ENCODE measurements around the gene TNIK. TPM values are rescaled to one million over a fixed set of nuclear protein-coding genes. Genes with fewer than 3 reads are reported as not detected.

Gene TNIK
- total and polyA plus RNA-seq, 10 of the 15 experiments (the other 5 are each of a cell fraction or from before 2014, with no cell fraction given), result 13.9 to 74.3 (median 48.2) TPM

- peaks cover 1% of the 10 kb centered on the region; the same call in 1 of the 3 replicates for H3K9me3 ChIP-seq (replicated peaks; ENCODE audit: control insufficient read depth, insufficient read depth, low read length)
- no peaks in the 10 kb centered on the region for H4K20me1 ChIP-seq (ENCODE audit: control insufficient read depth, insufficient read depth)
- WGBS (ENCODE audit: insufficient coverage, insufficient replicate concordance, low lambda C conversion rate, missing lambda C conversion rate), result 95% methylated on average over 3 of the region's 3 CpGs
- intact Hi-C loops (cut with micrococcal nuclease; ENCODE audit: unreplicated experiment), result no loop called here
- CTCF ChIA-PET, result interaction anchor here (0.7 to 1.8 kb wide), 6 partner anchors 9 to 37 kb away, joined by 3 to 9 read pairs (median 4); no protein-coding TSS in a partner anchor
- FAIRE-seq, result no peak
- no peak overlapping the region for H3K27ac ChIP-seq (ENCODE audit: control insufficient read depth, insufficient read depth)
- peaks cover 97% of the 10 kb centered on the region for H3K79me2 ChIP-seq (ENCODE audit: control insufficient read depth, insufficient read depth, low read length)
- H3K27me3 ChIP-seq (replicated peaks in 1 of 2; ENCODE audit: control insufficient read depth in 2 of 2, insufficient read depth in 2 of 2, low read length in 1 of 2), result no peaks in the 10 kb centered on the region
- H2AFZ ChIP-seq (ENCODE audit: control insufficient read depth, low read depth, low read length), result no peak overlapping the region
- POLR2A ChIA-PET, result interaction anchor here (0.6 to 2.2 kb wide), 4 partner anchors 9 to 36 kb away, joined by 3 to 12 read pairs (median 4); no protein-coding TSS in a partner anchor
- peaks cover 7% of the 10 kb centered on the region for H3K4me1 ChIP-seq (ENCODE audit: control insufficient read depth, insufficient read depth, low read length)
- no peak overlapping the region for H3K4me3 ChIP-seq
- ATAC-seq, result no peak
- RAD21 ChIA-PET (ENCODE audit: unreplicated experiment), result interaction anchor here (1.1 to 2.3 kb wide), 4 partner anchors 9 to 144 kb away, joined by 3 to 7 read pairs (median 4); no protein-coding TSS in a partner anchor
- in situ Hi-C loops (cut with MboI), result no loop called here
- peaks cover 0 to 11% of the 10 kb centered on the region in 2 experiments; a peak in 3 of 4 replicates for H3K36me3 ChIP-seq (ENCODE audit: control insufficient read depth in 2 of 2, insufficient read depth in 2 of 2, low read length in 1 of 2)
- H3K4me2 ChIP-seq (ENCODE audit: control insufficient read depth, insufficient read depth), result no peak overlapping the region
- BruUV-seq (replicated peaks), result no TSS peak
- H3K9ac ChIP-seq (ENCODE audit: control insufficient read depth, insufficient read depth, low read length), result no peak overlapping the region
- DNase-seq (ENCODE audit: low read depth, low spot score), result no peak
- SMC1A ChIA-PET (ENCODE audit: uncharacterized antibody, unreplicated experiment), result interaction anchor here (0.6 to 3.0 kb wide), 16 partner anchors 9 to 276 kb away, joined by 3 to 22 read pairs (median 4); no protein-coding TSS in a partner anchor
- TF ChIP-seq KAT2A (conservative IDR thresholded peaks at IDR 0.05; ENCODE audit: control insufficient read depth, low read depth, low read length), result no peak
- TF ChIP-seq POLR2AphosphoS5 (IDR thresholded peaks at IDR 0.05; ENCODE audit: low read length), result no peak
- TF ChIP-seq REST (IDR thresholded peaks at IDR 0.05; ENCODE audit: low read depth, low read length), result no peak
- TF ChIP-seq MAX (IDR thresholded peaks at IDR 0.05; ENCODE audit: low read depth, low read length), result no peak
- no peak for TF ChIP-seq IRF3 (IDR thresholded peaks at IDR 0.05)
- no peak for TF ChIP-seq ZBTB40 (IDR thresholded peaks at IDR 0.05; ENCODE audit: borderline replicate concordance)
- no peak for TF ChIP-seq BMI1 (IDR thresholded peaks at IDR 0.05; ENCODE audit: borderline replicate concordance)
- TF ChIP-seq E2F8 (IDR thresholded peaks at IDR 0.05; ENCODE audit: low read depth, partially characterized antibody), result no peak
- no peak for TF ChIP-seq YY1 (IDR thresholded peaks at IDR 0.05; ENCODE audit: low read depth, low read length)
- TF ChIP-seq NBN (IDR thresholded peaks at IDR 0.05), result no peak
- no peak for TF ChIP-seq ZSCAN29 (IDR thresholded peaks at IDR 0.05)
- TF ChIP-seq JUND (IDR thresholded peaks at IDR 0.05; ENCODE audit: low read depth, low read length), result no peak
These were observed 57.9 kb downstream of the TNIK start for GRCh38 chr3:171402281-171402680.

Data from GM12878 (cell line).